ENCODE data around the gene ELOA. TPM values are rescaled to one million over a fixed set of nuclear protein-coding genes. Genes with fewer than 3 reads are reported as not detected.
A peak's percentile ranks its signal among the peaks of the same experiment; 100 is the strongest.

Gene ELOA
- total and polyA plus RNA-seq, 9 of the 15 experiments (the other 6 are each of a cell fraction or from before 2014, with no cell fraction given), result 31.9 to 98.6 (median 61.3) TPM

DNA sequence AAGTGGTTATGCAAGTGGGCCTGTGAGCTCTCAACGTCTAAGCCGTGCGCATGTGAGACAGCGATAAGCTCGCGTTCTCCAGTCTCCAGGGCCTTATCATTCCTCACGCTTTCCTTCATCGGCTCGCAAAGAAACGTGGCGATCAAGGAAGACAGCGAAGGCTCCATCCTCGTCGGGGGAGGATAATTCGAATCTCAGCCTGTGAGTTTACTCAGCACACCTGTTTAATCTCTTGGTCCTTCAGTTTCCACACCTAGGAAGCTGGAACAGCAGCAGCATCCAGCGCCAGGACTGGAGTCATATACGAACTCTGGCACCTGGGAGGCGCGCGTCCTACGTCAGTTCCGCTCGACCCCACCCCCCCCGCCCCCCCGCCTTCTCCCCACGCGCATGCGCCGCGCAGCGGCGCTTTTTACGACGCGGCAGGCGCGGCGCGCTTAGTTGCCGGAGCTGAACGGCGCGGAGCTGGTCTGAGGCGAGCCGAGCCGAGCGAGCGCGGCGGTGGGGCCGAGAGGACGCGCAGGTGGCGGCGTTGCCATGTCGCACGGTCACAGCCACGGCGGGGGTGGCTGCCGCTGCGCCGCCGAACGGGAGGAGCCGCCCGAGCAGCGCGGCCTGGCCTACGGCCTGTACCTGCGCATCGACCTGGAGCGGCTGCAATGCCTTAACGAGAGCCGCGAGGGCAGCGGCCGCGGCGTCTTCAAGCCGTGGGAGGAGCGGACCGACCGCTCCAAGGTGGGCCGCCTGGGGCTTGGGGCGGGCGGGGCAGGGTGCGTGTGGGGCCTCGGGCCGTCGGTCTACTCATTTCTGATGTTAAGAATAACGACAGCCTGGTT is 34.9 kb downstream of the ELOA start, which contains the start of gene PITHD1 (continued):
- TF ChIP-seq USF1 (CRISPR knock-in tag; IDR thresholded peaks at IDR 0.05), result 0 out of 2 replicates have a peak, but pooled peaks have one; percentile 4
- TF ChIP-seq, protein P1, sequence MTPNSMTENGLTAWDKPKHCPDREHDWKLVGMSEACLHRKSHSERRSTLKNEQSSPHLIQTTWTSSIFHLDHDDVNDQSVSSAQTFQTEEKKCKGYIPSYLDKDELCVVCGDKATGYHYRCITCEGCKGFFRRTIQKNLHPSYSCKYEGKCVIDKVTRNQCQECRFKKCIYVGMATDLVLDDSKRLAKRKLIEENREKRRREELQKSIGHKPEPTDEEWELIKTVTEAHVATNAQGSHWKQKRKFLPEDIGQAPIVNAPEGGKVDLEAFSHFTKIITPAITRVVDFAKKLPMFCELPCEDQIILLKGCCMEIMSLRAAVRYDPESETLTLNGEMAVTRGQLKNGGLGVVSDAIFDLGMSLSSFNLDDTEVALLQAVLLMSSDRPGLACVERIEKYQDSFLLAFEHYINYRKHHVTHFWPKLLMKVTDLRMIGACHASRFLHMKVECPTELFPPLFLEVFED (CRISPR knock-in tag; conservative IDR thresholded peaks at IDR 0.05), result no peak
- TF ChIP-seq ETS1 (conservative IDR thresholded peaks at IDR 0.05; ENCODE audit: control insufficient read depth, low read depth, low read length), result peak; percentile 82
- TF ChIP-seq LEF1 (IDR thresholded peaks at IDR 0.05), result peak; percentile 94
- TF ChIP-seq NEUROD1 (IDR thresholded peaks at IDR 0.05; ENCODE audit: borderline replicate concordance, low read depth, low read length, partially characterized antibody), result peak; percentile 90
- TF ChIP-seq HDGF (IDR thresholded peaks at IDR 0.05), result no peak
- no peak for TF ChIP-seq ZNF518B (CRISPR knock-in tag; IDR thresholded peaks at IDR 0.05)
- TF ChIP-seq ZFP1 (CRISPR knock-in tag; IDR thresholded peaks at IDR 0.05), result no peak
- TF ChIP-seq CBFA2T2 (conservative IDR thresholded peaks at IDR 0.05), result peak; percentile 95
- no peak for TF ChIP-seq SRSF3 (IDR thresholded peaks at IDR 0.05; ENCODE audit: insufficient read depth, low read length)
- TF ChIP-seq ZNF253 (CRISPR knock-in tag; conservative IDR thresholded peaks at IDR 0.05), result no peak
- peak; percentile 95 for TF ChIP-seq LCOR (CRISPR knock-in tag; IDR thresholded peaks at IDR 0.05)
- TF ChIP-seq MYBL2 (IDR thresholded peaks at IDR 0.05; ENCODE audit: low read depth), result no peak
- TF ChIP-seq MYBL2 (CRISPR knock-in tag; IDR thresholded peaks at IDR 0.05; ENCODE audit: borderline replicate concordance), result no peak
- TF ChIP-seq POLR2AphosphoS2 (IDR thresholded peaks at IDR 0.05; ENCODE audit: low read length), result peak; percentile 80; the same call in 1 of the 2 replicates
- peak; percentile 27 for TF ChIP-seq RBM22 (IDR thresholded peaks at IDR 0.05; ENCODE audit: low read depth, low read length, poor library complexity, severe bottlenecking)
- no peak for TF ChIP-seq ZNF395 (CRISPR knock-in tag; IDR thresholded peaks at IDR 0.05)
- TF ChIP-seq ZNF197 (CRISPR knock-in tag; IDR thresholded peaks at IDR 0.05; ENCODE audit: low read depth), result 0 out of 2 replicates have a peak, but pooled peaks have one; percentile 83
- TF ChIP-seq ZNF140 (CRISPR knock-in tag; IDR thresholded peaks at IDR 0.05), result no peak

All from K562 (cell line).